Esophagus muscularis mucosa (tissue), 4 donors: Measurements from ENCODE around the gene CD5L. TPM values are rescaled to one million over a fixed set of nuclear protein-coding genes. Genes with fewer than 3 reads are reported as not detected.

Source experiments
- DNase-seq: peaks from one replicate; pipeline ENCODE4 v3.0.0-alpha.2; 2017; ENCODE audit errors: extremely low spot score
- H3K27ac ChIP-seq, 4 donors: fragments of 200-600 bp; sonication (generic); replicated peaks in 1 of 4; 1 replicate in 3 of 4; 2 replicates in 1 of 4; pipeline ENCODE4 v1.5.1; 2016 to 2019; ENCODE audit warnings: mild to moderate bottlenecking in 1 of 4
- H3K27me3 ChIP-seq, 4 donors: fragments of 200-600 bp; sonication (generic); one replicate each; pipeline versions ENCODE4 v1.5.1 to v1.6.0; 2016 to 2019
- H3K36me3 ChIP-seq, 4 donors: fragments of 200-600 bp; sonication (generic); one replicate each; pipeline ENCODE4 v1.5.1; 2016 to 2019
- H3K4me1 ChIP-seq, 4 donors: fragments of 200-600 bp; sonication (generic); one replicate each; pipeline ENCODE4 v1.5.1; 2016 to 2019
- H3K4me3 ChIP-seq, 4 donors: fragments of 200-600 bp; sonication (generic); 1 replicate in 2 of 4; 2 replicates in 2 of 4; pipeline ENCODE4 v1.5.1; 2016 to 2019; ENCODE audit warnings: mild to moderate bottlenecking in 4 of 4, moderate library complexity in 1 of 4
- H3K9me3 ChIP-seq, 4 donors: fragments of 200-600 bp; sonication (generic); 1 replicate in 3 of 4; 2 replicates in 1 of 4; pipeline ENCODE4 v1.5.1; 2016 to 2019
- EP300 ChIP-seq: sonication (generic); formaldehyde crosslinking; IDR thresholded peaks from one replicate; pipeline ENCODE4 v1.6.1; 2017; ENCODE audit warnings: antibody characterized with exemption
- POLR2A ChIP-seq: fragments of 450-650 bp; IDR thresholded peaks from one replicate; pipeline ENCODE4 v1.6.1; 2017; ENCODE audit warnings: antibody characterized with exemption, moderate library complexity, mild to moderate bottlenecking, low read depth
- POLR2AphosphoS5 ChIP-seq, 2 donors: sonication (generic); formaldehyde crosslinking; IDR thresholded peaks; one replicate each; pipeline ENCODE4 v1.6.1; 2017; ENCODE audit warnings: antibody characterized with exemption in 2 of 2
- WGBS: methylation state at CpG from one replicate; pipeline ENCODE4 v1.1.5; 2018; 5-methylcytosine and 5-hydroxymethylcytosine counted together
- intact Hi-C: fragments of 100-400 bp; cut with DNase I; formaldehyde crosslinking; loops from one replicate; pipeline ENCODE4 v1.15.1; 2023
- total RNA-seq, 4 donors: library from RNA; depleted of rRNA; stranded (reverse); fragments of >200 nt; gene quantifications; one replicate each; pipeline versions ENCODE4 v1.1.0 to v1.2.1, GENCODE V29; 2016
- TF ChIP-seq, protein P1 (sequence below), 3 experiments: fragments of 200-600 bp in 2 of 3; fragments of 450-650 bp in 1 of 3; sonication (generic) in 2 of 3; IDR thresholded peaks; one replicate each; pipeline ENCODE4 v1.5.1; 2017 to 2019; ENCODE audit warnings: antibody characterized with exemption in 3 of 3, mild to moderate bottlenecking in 2 of 3, moderate library complexity in 1 of 3

Gene CD5L
- total RNA-seq, 4 donors from 2014 or later: 1.2 TPM; not detected in 3

DNA sequence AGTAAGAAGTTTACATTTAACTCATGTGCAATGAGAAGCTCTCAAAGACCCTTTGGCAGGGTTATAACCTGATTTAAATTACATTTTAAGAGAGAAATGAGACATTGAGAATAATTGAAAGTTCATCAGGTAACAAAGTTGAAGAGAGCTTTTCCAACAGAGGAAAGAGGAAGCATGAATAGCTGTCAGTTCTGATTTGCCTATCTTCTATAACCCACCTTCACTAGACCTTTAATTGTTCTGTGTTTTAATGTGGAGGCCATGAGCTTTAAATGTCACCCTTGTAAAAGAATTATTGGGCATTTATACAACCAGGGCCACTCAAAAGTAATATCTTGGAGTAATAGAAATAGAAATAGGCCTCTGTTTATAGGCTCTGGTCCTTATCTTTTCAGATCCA, 12.4 kb downstream of the CD5L start:
- TF ChIP-seq, protein P1, sequence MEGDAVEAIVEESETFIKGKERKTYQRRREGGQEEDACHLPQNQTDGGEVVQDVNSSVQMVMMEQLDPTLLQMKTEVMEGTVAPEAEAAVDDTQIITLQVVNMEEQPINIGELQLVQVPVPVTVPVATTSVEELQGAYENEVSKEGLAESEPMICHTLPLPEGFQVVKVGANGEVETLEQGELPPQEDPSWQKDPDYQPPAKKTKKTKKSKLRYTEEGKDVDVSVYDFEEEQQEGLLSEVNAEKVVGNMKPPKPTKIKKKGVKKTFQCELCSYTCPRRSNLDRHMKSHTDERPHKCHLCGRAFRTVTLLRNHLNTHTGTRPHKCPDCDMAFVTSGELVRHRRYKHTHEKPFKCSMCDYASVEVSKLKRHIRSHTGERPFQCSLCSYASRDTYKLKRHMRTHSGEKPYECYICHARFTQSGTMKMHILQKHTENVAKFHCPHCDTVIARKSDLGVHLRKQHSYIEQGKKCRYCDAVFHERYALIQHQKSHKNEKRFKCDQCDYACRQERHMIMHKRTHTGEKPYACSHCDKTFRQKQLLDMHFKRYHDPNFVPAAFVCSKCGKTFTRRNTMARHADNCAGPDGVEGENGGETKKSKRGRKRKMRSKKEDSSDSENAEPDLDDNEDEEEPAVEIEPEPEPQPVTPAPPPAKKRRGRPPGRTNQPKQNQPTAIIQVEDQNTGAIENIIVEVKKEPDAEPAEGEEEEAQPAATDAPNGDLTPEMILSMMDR (IDR thresholded peaks at IDR 0.05): no peak
- no peak for TF ChIP-seq POLR2AphosphoS5 (IDR thresholded peaks at IDR 0.05)
- no peak for TF ChIP-seq EP300
- TF ChIP-seq POLR2A: no peak
- Histone ChIP-seq H3K9me3 (no peaks in the 10 kb centered on the region), H3K27me3 (no peaks in the 10 kb centered on the region), H3K4me1 (no peaks in the 10 kb centered on the region), H3K27ac (no peak overlapping the region), H3K36me3 (no peaks in the 10 kb centered on the region), H3K4me3 (no peak overlapping the region)
- no peak for DNase-seq
- intact Hi-C loops: no loop called here

DNA sequence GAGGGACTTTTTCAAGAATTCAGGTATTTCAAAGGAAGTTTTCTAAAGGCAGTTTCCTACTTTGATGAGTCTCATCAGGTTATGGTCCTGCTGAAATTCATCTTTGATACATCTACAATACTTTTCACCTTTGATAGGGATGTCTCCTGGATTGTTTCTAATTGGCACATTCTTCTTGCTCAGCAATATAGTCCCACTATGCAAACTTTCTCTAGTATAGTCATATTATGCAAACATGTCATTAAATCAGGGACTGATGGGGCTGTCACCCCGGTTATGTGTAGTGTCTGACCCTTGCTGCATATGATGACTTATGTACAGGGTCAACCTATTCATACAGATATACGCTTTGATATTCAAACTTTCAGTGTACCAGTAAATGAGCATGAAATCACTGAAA, 21.3 kb downstream of the CD5L start:
- intact Hi-C loops: no loop called here
- Histone ChIP-seq H3K4me1 (no peaks in the 10 kb centered on the region), H3K27me3 (no peaks in the 10 kb centered on the region), H3K36me3 (no peaks in the 10 kb centered on the region), H3K27ac (no peak overlapping the region), H3K4me3 (no peak overlapping the region), H3K9me3 (no peaks in the 10 kb centered on the region)
- 58% methylated on average over 2 of the region's 2 CpGs for WGBS
- TF ChIP-seq EP300 (no peak), POLR2AphosphoS5 (IDR thresholded peaks at IDR 0.05) (no peak), POLR2A (no peak)
- TF ChIP-seq, protein P1 (IDR thresholded peaks at IDR 0.05): no peak
- no peak for DNase-seq

DNA sequence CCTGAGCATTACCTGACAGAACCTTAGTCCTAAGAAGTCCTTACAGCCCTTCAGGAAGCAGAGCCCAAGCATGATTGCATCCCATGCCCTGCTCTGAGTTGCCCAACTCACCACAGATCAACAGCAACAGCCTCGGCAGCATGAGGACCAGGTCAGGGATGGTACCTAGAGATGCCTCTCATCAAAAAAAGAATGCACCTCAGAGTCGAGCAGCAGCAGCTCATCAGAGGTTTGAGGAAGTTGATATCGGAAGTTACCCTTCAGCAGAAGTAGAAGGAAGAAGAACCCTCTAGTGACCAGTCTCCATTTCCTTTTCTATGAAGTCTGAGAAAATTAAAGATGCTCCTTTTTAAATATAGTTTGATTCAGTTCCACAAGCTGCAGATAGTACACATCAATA, 21.7 kb downstream of the CD5L start, which contains the start of gene FCRL1:
Gene FCRL1 (minus strand): TSS at position 225 of the 400 bp plus-strand sequence. CDS start 83 bp downstream, at position 142.
- DNase-seq: no peak
- Histone ChIP-seq H3K4me3 (no peak within 1 kb of the TSS), H3K27me3 (no peaks in the 10 kb centered on the region), H3K27ac (no peak within 1 kb of the TSS), H3K36me3 (no peaks in the 10 kb centered on the region), H3K4me1 (no peaks in the 10 kb centered on the region), H3K9me3 (no peaks in the 10 kb centered on the region)
- no peak for TF ChIP-seq POLR2AphosphoS5 (IDR thresholded peaks at IDR 0.05)
- TF ChIP-seq, protein P1 (IDR thresholded peaks at IDR 0.05): no peak
- no peak for TF ChIP-seq EP300
- no peak for TF ChIP-seq POLR2A
- 59% methylated on average over 3 of the region's 3 CpGs for WGBS
- intact Hi-C loops: no loop called here

DNA sequence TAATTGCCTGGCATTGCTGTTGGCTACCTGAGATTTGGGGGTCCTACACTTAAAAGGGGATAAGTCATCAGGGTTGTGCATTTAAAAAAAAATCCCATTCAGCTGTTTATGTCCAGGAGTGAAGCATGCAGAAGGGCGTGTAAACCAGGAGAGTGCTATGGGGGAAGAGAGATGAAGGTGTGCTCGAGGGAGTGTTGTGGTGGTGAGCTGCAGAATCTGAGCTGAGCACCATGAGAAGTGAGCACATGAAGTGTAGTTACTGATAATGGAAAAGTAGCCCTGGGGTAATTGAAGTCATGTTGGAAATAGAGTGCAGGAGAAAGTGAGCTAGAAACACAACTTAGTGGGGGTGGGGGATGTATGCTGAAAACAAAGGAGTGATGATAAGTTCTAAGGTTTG, 22.4 kb downstream of the CD5L start:
- H3K4me1 ChIP-seq: no peaks in the 10 kb centered on the region
- no peak overlapping the region for H3K4me3 ChIP-seq
- H3K9me3 ChIP-seq: no peaks in the 10 kb centered on the region
- no peaks in the 10 kb centered on the region for H3K27me3 ChIP-seq
- TF ChIP-seq POLR2AphosphoS5 (IDR thresholded peaks at IDR 0.05): no peak
- no peak for TF ChIP-seq POLR2A
- TF ChIP-seq, protein P1 (IDR thresholded peaks at IDR 0.05): no peak
- no peak for TF ChIP-seq EP300
- 64% methylated on average over 2 of the region's 2 CpGs for WGBS
- no peaks in the 10 kb centered on the region for H3K36me3 ChIP-seq
- intact Hi-C loops: no loop called here
- no peak overlapping the region for H3K27ac ChIP-seq
- no peak for DNase-seq

DNA sequence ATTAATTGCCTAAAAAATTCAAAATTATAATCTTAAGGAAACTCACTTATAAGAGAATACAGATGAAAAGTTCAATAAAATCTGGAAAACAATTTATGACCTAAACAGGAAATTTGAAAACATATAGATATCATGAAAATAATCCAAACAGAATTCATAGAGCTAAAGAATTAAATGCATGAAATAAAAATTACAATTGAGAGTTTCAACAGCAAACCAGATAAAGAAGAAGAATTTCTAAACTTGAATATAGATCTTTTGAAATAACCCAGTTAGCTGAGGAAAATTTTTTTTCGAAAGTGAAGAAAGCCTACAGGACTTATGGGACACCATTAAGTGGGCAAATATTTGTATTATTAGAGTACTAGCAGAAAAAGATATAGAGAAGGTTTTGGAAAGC, 28.3 kb downstream of the CD5L start:
- Histone ChIP-seq H3K4me1 (no peaks in the 10 kb centered on the region), H3K9me3 (peaks cover 0 to 25% (median 15%) of the 10 kb centered on the region in 4 donors), H3K27ac (no peak overlapping the region), H3K27me3 (no peaks in the 10 kb centered on the region), H3K36me3 (no peaks in the 10 kb centered on the region), H3K4me3 (no peak overlapping the region)
- 82% methylated on average over 1 of the region's 1 CpG for WGBS
- intact Hi-C loops: no loop called here
- no peak for DNase-seq
- TF ChIP-seq EP300 (no peak), POLR2AphosphoS5 (IDR thresholded peaks at IDR 0.05) (no peak), POLR2A (no peak)
- TF ChIP-seq, protein P1 (IDR thresholded peaks at IDR 0.05): no peak
